ENCODE data around the gene CTSD.

The CTSD gene

GRCh38 chr11:1751999-1752906 lies 11.5 kb downstream of the CTSD start:
- Histone ChIP-seq H3K9ac (ENCODE audit: low read length) (peak overlapping the region; percentile 22), H3K27me3 (replicated peaks; ENCODE audit: control insufficient read depth, insufficient read depth, low read length) (no peaks in the 10 kb centered on the region), H3K4me1 (ENCODE audit: control insufficient read depth, insufficient read depth, low read length) (peaks cover 32% of the 10 kb centered on the region), H3K36me3 (ENCODE audit: control insufficient read depth, insufficient read depth, low read length, severe bottlenecking) (peaks cover 55% of the 10 kb centered on the region), H3K4me3 (ENCODE audit: low read length) (no peak overlapping the region), H3K9me3 (ENCODE audit: control insufficient read depth, low read length) (no peaks in the 10 kb centered on the region)
- DNase-seq (ENCODE audit: low read depth), result no peak

GRCh38 chr11:1751531-1751921 lies 12.2 kb downstream of the CTSD start:
- no peaks in the 10 kb centered on the region for H3K27me3 ChIP-seq (replicated peaks; ENCODE audit: control insufficient read depth, insufficient read depth, low read length)

GRCh38 chr11:1750840-1751530 lies 12.7 kb downstream of the CTSD start:
- DNase-seq (ENCODE audit: low read depth), result no peak
- Histone ChIP-seq H3K9me3 (ENCODE audit: control insufficient read depth, low read length) (no peaks in the 10 kb centered on the region), H3K27me3 (replicated peaks; ENCODE audit: control insufficient read depth, insufficient read depth, low read length) (no peaks in the 10 kb centered on the region), H3K9ac (ENCODE audit: low read length) (peak overlapping the region; percentile 77), H3K36me3 (ENCODE audit: control insufficient read depth, insufficient read depth, low read length, severe bottlenecking) (peaks cover 43% of the 10 kb centered on the region), H3K4me3 (ENCODE audit: low read length) (no peak overlapping the region), H3K4me1 (ENCODE audit: control insufficient read depth, insufficient read depth, low read length) (peaks cover 32% of the 10 kb centered on the region)

More at GRCh38 chr11:1751531-1751921, 12.2 kb downstream of the CTSD start:
- H3K4me3 ChIP-seq (ENCODE audit: low read length), result no peak overlapping the region
- peaks cover 32% of the 10 kb centered on the region for H3K4me1 ChIP-seq (ENCODE audit: control insufficient read depth, insufficient read depth, low read length)
- DNase-seq (ENCODE audit: low read depth), result no peak
- H3K9me3 ChIP-seq (ENCODE audit: control insufficient read depth, low read length), result no peaks in the 10 kb centered on the region
- H3K9ac ChIP-seq (ENCODE audit: low read length), result peak overlapping the region; percentile 77
- H3K36me3 ChIP-seq (ENCODE audit: control insufficient read depth, insufficient read depth, low read length, severe bottlenecking), result peaks cover 48% of the 10 kb centered on the region

GRCh38 chr11:1750481-1750839 lies 13.3 kb downstream of the CTSD start, which contains the start of gene IFITM10:
Gene IFITM10, minus strand, starts transcription at chr11:1750595. Its CDS starts 153 bp downstream, at chr11:1750442.
- Histone ChIP-seq H3K9ac (ENCODE audit: low read length) (peak within 1 kb of the TSS; percentile 77), H3K36me3 (ENCODE audit: control insufficient read depth, insufficient read depth, low read length, severe bottlenecking) (peaks cover 38% of the 10 kb centered on the region), H3K4me3 (ENCODE audit: low read length) (peak within 1 kb of the TSS; percentile 79), H3K9me3 (ENCODE audit: control insufficient read depth, low read length) (no peaks in the 10 kb centered on the region), H3K4me1 (ENCODE audit: control insufficient read depth, insufficient read depth, low read length) (peaks cover 32% of the 10 kb centered on the region), H3K27me3 (replicated peaks; ENCODE audit: control insufficient read depth, insufficient read depth, low read length) (no peaks in the 10 kb centered on the region)
- DNase-seq (ENCODE audit: low read depth), result no peak

GRCh38 chr11:1749395-1750351 lies 14.1 kb downstream of the CTSD start:
- Histone ChIP-seq H3K9ac (ENCODE audit: low read length) (peak overlapping the region; percentile 77), H3K4me1 (ENCODE audit: control insufficient read depth, insufficient read depth, low read length) (peaks cover 39% of the 10 kb centered on the region), H3K9me3 (ENCODE audit: control insufficient read depth, low read length) (no peaks in the 10 kb centered on the region), H3K27me3 (replicated peaks; ENCODE audit: control insufficient read depth, insufficient read depth, low read length) (no peaks in the 10 kb centered on the region), H3K4me3 (ENCODE audit: low read length) (peak overlapping the region; percentile 79), H3K36me3 (ENCODE audit: control insufficient read depth, insufficient read depth, low read length, severe bottlenecking) (peaks cover 30% of the 10 kb centered on the region)
- DNase-seq (ENCODE audit: low read depth), result peak; percentile 81

GRCh38 chr11:1748636-1749394 lies 14.9 kb downstream of the CTSD start:
- peaks cover 22% of the 10 kb centered on the region for H3K36me3 ChIP-seq (ENCODE audit: control insufficient read depth, insufficient read depth, low read length, severe bottlenecking)
- H3K9ac ChIP-seq (ENCODE audit: low read length), result peak overlapping the region; percentile 77
- no peaks in the 10 kb centered on the region for H3K27me3 ChIP-seq (replicated peaks; ENCODE audit: control insufficient read depth, insufficient read depth, low read length)
- H3K4me3 ChIP-seq (ENCODE audit: low read length), result peak overlapping the region; percentile 79
- peak; percentile 64 for DNase-seq (ENCODE audit: low read depth)
- H3K4me1 ChIP-seq (ENCODE audit: control insufficient read depth, insufficient read depth, low read length), result peaks cover 46% of the 10 kb centered on the region
- no peaks in the 10 kb centered on the region for H3K9me3 ChIP-seq (ENCODE audit: control insufficient read depth, low read length)

GRCh38 chr11:1747753-1748635 lies 15.7 kb downstream of the CTSD start:
- Histone ChIP-seq H3K36me3 (ENCODE audit: control insufficient read depth, insufficient read depth, low read length, severe bottlenecking) (peaks cover 13% of the 10 kb centered on the region), H3K4me3 (ENCODE audit: low read length) (peak overlapping the region; percentile 79), H3K27me3 (replicated peaks; ENCODE audit: control insufficient read depth, insufficient read depth, low read length) (no peaks in the 10 kb centered on the region), H3K9me3 (ENCODE audit: control insufficient read depth, low read length) (no peaks in the 10 kb centered on the region), H3K4me1 (ENCODE audit: control insufficient read depth, insufficient read depth, low read length) (peaks cover 46% of the 10 kb centered on the region), H3K9ac (ENCODE audit: low read length) (peak overlapping the region; percentile 77)
- DNase-seq (ENCODE audit: low read depth), result no peak

- Histone ChIP-seq H3K9ac (ENCODE audit: low read length) (no peak overlapping the region), H3K4me3 (ENCODE audit: low read length) (peak overlapping the region; percentile 79), H3K27me3 (replicated peaks; ENCODE audit: control insufficient read depth, insufficient read depth, low read length) (no peaks in the 10 kb centered on the region), H3K4me1 (ENCODE audit: control insufficient read depth, insufficient read depth, low read length) (peaks cover 46% of the 10 kb centered on the region), H3K9me3 (ENCODE audit: control insufficient read depth, low read length) (no peaks in the 10 kb centered on the region), H3K36me3 (ENCODE audit: control insufficient read depth, insufficient read depth, low read length, severe bottlenecking) (peaks cover 6% of the 10 kb centered on the region)
- no peak for DNase-seq (ENCODE audit: low read depth)
Measured at GRCh38 chr11:1746956-1747752, 16.6 kb downstream of the CTSD start.

GRCh38 chr11:1746511-1746931 lies 17.2 kb downstream of the CTSD start:
- H3K27me3 ChIP-seq (replicated peaks; ENCODE audit: control insufficient read depth, insufficient read depth, low read length), result no peaks in the 10 kb centered on the region
- DNase-seq (ENCODE audit: low read depth), result no peak
- peaks cover 43% of the 10 kb centered on the region for H3K4me1 ChIP-seq (ENCODE audit: control insufficient read depth, insufficient read depth, low read length)
- peak overlapping the region; percentile 11 for H3K4me3 ChIP-seq (ENCODE audit: low read length)
- H3K9ac ChIP-seq (ENCODE audit: low read length), result no peak overlapping the region
- no peaks in the 10 kb centered on the region for H3K36me3 ChIP-seq (ENCODE audit: control insufficient read depth, insufficient read depth, low read length, severe bottlenecking)
- H3K9me3 ChIP-seq (ENCODE audit: control insufficient read depth, low read length), result no peaks in the 10 kb centered on the region
